Mucosa of descending colon (tissue), 3 donors: ENCODE measurements around the gene SH3PXD2B. TPM values are rescaled to one million over a fixed set of nuclear protein-coding genes. Genes with fewer than 3 reads are reported as not detected.
"Not testable (repeated sequence)": the region's sequence is repeated elsewhere in the genome, so short reads cannot be mapped to it uniquely, and the experiment has no call there.

Experiments used
- ATAC-seq: fragments of 200-7000 bp; cut with Tn5 transposase; one replicate; pipeline ENCODE4 v1.9.1; 2020; ENCODE audit warnings: mild to moderate bottlenecking, moderate library complexity
- DNase-seq, 3 donors: peaks; one replicate each; pipeline ENCODE4 v3.0.0-alpha.2; 2020
- H3K36me3 ChIP-seq: fragments of 200-600 bp; one replicate; pipeline ENCODE4 v1.8.0; 2021; ENCODE audit warnings: low read depth, mild to moderate bottlenecking
- H3K4me1 ChIP-seq: fragments of 200-600 bp; one replicate; pipeline ENCODE4 v1.8.0; 2021; ENCODE audit warnings: low read depth, mild to moderate bottlenecking
- H3K4me3 ChIP-seq: fragments of 200-600 bp; one replicate; pipeline ENCODE4 v1.8.0; 2021; ENCODE audit warnings: mild to moderate bottlenecking
- H3K9me3 ChIP-seq: fragments of 200-600 bp; one replicate; pipeline ENCODE4 v1.8.0; 2021; ENCODE audit warnings: mild to moderate bottlenecking
- intact Hi-C, 2 donors: fragments of 100-400 bp; cut with DNase I in 1 of 2; cut with micrococcal nuclease in 1 of 2; formaldehyde crosslinking; loops; one replicate each; pipeline versions ENCODE4 v1.11.0 to v1.11.1; 2022; cut with DNase I, micrococcal nuclease
- total RNA-seq, 3 donors: library from RNA; stranded (reverse); fragmentation: NEBNext Ultra II Directional in 2 of 3; extraction: Animal tissue kit (Norgen Biotek cat#: 25700) in 2 of 3; gene quantifications; one replicate each; pipeline versions ENCODE4 v1.2.1 to v1.2.4, GENCODE V29; 2021 to 2023
- TF ChIP-seq, protein P1 (sequence below): fragments of 200-600 bp; IDR thresholded peaks from one replicate; pipeline ENCODE4 v1.8.0; 2022; ENCODE audit warnings: antibody characterized with exemption, mild to moderate bottlenecking
- donor health status: DM: no; HTN: no; CAD: no; lungs with moderate emphysema.
- donor health status: DM: no; HTN: no; CAD: no.
- donor health status: DM: no; HTN: yes; CAD: no.

The SH3PXD2B gene
- total RNA-seq, 3 donors from 2014 or later, result 5.4 to 28.7 (median 19.9) TPM

DNA sequence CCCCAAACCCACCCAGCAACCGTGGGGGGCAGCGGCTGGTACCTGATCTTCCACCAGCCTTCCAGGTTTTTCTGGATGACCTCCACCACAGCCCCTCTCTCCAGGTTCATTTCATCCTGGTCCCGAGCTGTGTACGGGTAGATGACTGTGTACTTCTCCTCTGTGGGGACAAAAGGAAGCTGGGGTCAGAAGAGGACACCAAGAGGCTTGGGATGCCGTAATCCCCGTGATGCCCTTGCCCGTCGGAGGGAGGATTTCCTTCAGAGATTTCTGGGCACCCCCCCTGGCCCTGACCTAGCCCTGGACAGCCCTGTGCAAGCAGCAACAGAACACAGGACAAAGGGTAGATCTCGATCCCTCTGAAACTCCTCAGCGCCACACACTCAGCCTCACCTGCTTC is 100.5 kb downstream of the SH3PXD2B start:
- Histone ChIP-seq H3K9me3 (no peaks in the 10 kb centered on the region), H3K4me1 (no peaks in the 10 kb centered on the region), H3K36me3 (no peaks in the 10 kb centered on the region), H3K4me3 (no peak overlapping the region)
- no peak for DNase-seq
- ATAC-seq, result no peak
- intact Hi-C loops, result no loop called here
- TF ChIP-seq, protein P1, sequence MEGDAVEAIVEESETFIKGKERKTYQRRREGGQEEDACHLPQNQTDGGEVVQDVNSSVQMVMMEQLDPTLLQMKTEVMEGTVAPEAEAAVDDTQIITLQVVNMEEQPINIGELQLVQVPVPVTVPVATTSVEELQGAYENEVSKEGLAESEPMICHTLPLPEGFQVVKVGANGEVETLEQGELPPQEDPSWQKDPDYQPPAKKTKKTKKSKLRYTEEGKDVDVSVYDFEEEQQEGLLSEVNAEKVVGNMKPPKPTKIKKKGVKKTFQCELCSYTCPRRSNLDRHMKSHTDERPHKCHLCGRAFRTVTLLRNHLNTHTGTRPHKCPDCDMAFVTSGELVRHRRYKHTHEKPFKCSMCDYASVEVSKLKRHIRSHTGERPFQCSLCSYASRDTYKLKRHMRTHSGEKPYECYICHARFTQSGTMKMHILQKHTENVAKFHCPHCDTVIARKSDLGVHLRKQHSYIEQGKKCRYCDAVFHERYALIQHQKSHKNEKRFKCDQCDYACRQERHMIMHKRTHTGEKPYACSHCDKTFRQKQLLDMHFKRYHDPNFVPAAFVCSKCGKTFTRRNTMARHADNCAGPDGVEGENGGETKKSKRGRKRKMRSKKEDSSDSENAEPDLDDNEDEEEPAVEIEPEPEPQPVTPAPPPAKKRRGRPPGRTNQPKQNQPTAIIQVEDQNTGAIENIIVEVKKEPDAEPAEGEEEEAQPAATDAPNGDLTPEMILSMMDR, result no peak

DNA sequence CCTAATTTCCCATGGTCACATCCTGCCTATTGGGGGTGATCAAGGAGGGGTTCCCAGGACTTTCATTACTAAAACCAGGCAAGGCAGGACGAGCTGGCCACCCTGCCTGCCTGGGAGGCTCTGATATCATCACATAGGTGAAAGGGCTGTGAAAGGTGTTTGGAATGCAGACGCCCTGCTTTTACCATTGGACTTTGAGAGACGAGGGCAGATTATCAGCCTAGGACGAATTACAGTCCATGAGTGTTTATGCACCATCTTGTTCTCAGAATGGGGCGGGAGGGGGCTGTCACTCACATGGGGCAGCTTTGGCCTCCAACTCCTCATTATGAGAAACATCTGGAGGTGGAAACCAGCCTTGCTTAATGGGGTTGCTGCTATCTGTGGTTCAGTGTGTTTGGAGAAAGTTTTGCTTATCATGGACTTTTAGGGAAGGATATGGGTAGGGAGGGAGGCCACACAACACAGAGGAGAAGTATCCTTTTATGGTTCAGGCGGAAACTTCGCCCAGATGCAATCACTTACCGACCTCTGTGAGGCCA is 101.0 kb downstream of the SH3PXD2B start:
- ATAC-seq (no peak), DNase-seq (no peak)
- Histone ChIP-seq H3K36me3 (no peaks in the 10 kb centered on the region), H3K9me3 (no peaks in the 10 kb centered on the region), H3K4me3 (no peak overlapping the region), H3K4me1 (no peaks in the 10 kb centered on the region)
- intact Hi-C loops, result no loop called here
- TF ChIP-seq, protein P1, result no peak

DNA sequence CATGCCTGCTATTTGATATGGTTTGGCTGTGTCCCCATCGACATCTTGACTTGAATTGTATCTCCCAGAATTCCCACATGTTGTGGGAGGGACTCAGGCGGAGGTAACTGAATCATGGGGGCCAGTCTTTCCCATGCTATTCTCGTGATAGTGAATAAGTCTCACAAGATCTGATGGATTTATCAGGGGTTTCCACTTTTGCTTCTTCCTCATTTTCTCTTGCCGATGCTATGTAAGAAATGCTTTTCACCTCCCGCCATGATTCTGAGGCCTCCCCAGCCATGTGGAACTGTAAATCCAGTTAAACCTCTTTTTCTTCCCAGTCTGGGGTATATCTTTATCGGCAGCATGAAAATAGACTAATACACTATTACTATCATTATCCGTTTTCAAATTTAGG is 101.8 kb downstream of the SH3PXD2B start:
- DNase-seq, H3K36me3 ChIP-seq, ATAC-seq, intact Hi-C loops, H3K4me1 ChIP-seq, H3K4me3 ChIP-seq, H3K9me3 ChIP-seq: not testable (repeated sequence)

DNA sequence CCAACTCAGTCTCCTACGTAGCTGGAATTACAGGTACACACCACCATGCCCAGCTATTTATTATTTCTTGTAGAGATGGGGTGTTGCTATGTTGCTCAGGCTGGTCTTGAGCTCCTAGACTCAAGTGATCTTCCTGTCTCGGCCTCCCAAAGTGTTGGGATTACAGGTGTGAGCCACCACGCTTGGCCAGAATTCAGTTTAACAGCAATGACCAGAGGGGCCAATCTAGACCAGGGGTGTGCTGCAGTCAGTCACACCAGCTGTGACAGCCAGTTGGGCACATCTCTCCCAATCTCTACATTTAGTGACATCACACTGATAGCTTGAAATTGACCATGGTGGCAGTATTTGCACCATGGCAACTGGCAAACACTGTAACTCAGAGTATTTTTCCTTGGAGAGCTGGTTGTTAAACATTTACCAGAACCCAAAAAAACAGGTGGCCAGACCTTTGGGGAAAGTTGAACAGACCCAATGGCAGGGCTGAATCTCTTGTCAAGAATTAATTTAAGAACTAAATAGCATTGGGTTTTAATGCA is 103.0 kb downstream of the SH3PXD2B start:
- intact Hi-C loops, result no loop called here

DNA sequence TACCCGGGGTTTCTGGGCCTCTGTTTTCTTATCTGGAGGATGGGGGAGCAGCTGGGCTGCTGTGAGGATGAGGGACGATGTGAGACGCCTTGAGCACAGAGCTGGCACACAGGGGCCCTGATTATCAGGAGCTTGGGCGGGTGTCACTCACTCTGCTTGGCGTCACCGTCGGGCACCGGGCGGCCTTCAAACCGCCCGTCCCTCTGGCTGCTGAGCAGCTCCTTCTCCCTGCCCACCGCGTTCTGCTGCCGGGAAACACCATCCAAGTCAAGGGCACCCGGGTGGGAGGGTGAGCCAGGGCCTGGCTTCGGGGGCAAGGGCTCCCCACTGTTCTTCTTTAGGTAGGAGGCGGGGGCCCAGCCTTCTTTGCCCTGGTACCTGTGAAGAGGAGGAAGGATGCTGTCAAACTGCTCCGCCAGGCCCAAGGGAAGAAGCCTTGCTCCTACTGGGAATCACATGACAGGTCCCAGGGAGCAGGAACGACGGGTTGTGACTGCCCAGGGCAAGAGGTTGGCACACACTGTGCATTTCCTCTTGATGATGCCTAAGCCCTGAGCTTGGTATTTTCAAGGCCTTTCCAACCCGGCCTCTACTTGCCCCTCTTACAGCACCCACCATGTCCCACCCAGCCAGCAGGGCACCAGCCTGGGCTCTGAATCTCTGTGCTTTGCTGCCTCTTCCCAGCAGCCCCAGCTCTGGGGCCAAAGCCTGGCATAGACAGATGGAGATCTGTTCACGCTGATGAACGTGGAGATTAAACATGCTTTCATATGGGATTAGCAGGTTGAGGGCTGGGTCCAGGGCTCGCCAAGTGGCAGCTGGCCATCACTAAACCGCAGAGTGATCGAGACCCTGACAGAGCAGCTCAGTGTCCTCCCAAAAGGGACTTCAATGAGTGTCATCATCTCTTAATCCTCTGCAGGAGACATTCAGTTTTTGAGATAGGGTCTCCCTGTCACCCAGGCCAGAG is 103.8 kb downstream of the SH3PXD2B start:
- DNase-seq (no peak), ATAC-seq (no peak)
- Histone ChIP-seq H3K4me1 (no peaks in the 10 kb centered on the region), H3K9me3 (no peaks in the 10 kb centered on the region), H3K36me3 (no peaks in the 10 kb centered on the region), H3K4me3 (no peak overlapping the region)
- TF ChIP-seq, protein P1, result no peak
- intact Hi-C loops, result no loop called here

More for the DNA sequence above, 103.0 kb downstream of the SH3PXD2B start:
- H3K4me1 ChIP-seq, result no peaks in the 10 kb centered on the region
- H3K4me3 ChIP-seq, result no peak overlapping the region
- no peaks in the 10 kb centered on the region for H3K9me3 ChIP-seq
- TF ChIP-seq, protein P1, result no peak
- H3K36me3 ChIP-seq, result no peaks in the 10 kb centered on the region
- ATAC-seq (peak; percentile 40), DNase-seq (no peak)

DNA sequence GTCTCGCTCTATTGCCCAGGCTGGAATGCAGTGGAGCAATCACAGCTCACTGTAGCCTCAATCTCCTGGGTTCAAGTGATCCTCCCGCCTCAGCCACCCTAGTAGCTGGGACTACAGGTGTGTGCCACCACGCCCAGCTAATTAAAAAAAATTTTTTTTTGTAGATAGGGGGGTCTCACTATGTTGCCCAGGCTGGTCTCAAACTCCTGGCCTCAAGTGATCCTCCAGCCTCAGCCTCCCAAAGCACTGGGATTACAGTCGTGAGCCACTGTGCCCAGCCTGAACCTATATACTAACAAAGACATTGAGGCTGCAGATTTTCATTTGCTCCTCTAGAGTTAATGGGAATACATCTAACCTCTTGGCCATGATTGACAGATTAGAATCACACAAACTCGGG is 105.6 kb downstream of the SH3PXD2B start:
- DNase-seq, H3K9me3 ChIP-seq, H3K4me3 ChIP-seq, H3K4me1 ChIP-seq, ATAC-seq, H3K36me3 ChIP-seq, intact Hi-C loops: not testable (repeated sequence)
